BJ (cell line): ENCODE data around the gene MTURN. TPM values are rescaled to one million over a fixed set of nuclear protein-coding genes. Genes with fewer than 3 reads are reported as not detected.
"Not testable (repeated sequence)": the region's sequence is repeated elsewhere in the genome, so short reads cannot be mapped to it uniquely, and the experiment has no call there.

ENCODE experiments used
- CTCF ChIA-PET: fragments of 350-600 bp; formaldehyde crosslinking; extraction: SDS; loops from one replicate; lab custom pipeline; 2021; ENCODE audit warnings: antibody characterized with exemption, inconsistent platforms; lab: Yijun Ruan, JAX
- POLR2A ChIA-PET: fragments of 300-600 bp; sonication (Branson Sonifier 250); formaldehyde crosslinking; extraction: SDS; loops from one replicate; lab custom pipeline; 2021; ENCODE audit warnings: antibody characterized with exemption; lab: Charles Lee
- DNase-seq: peaks from one replicate; pipeline ENCODE4 v3.0.0-alpha.2; 2011; ENCODE audit warnings: low read depth
- H3K27me3 ChIP-seq: 2 replicates; pipeline ENCODE4 v1.6.0; 2011; ENCODE audit warnings: low read length; ENCODE audit not compliant: control insufficient read depth, insufficient read depth
- H3K36me3 ChIP-seq: 2 replicates; pipeline ENCODE4 v1.5.1; 2011; ENCODE audit warnings: low read length; ENCODE audit not compliant: control insufficient read depth, insufficient read depth
- H3K4me3 ChIP-seq: 2 replicates; pipeline ENCODE4 v1.5.1; 2011; ENCODE audit warnings: low read depth, mild to moderate bottlenecking, control low read depth, low read length
- CTCF ChIP-seq: IDR thresholded peaks from 2 replicates; pipeline ENCODE4 v1.5.1; 2011; ENCODE audit warnings: low read depth, mild to moderate bottlenecking, control low read depth, inconsistent platforms, low read length, moderate library complexity; ENCODE audit not compliant: insufficient read depth
- polyA plus RNA-seq: library from polyadenylated mRNA; depleted of rRNA; stranded (reverse); fragments of >200 nt; gene quantifications from 2 replicates; pipeline ENCODE4 v1.2.3, GENCODE V29; 2011

The MTURN gene
- polyA plus RNA-seq, 1 experiment = 7.0 TPM

GRCh38 chr7:30091491-30091912 is 43.3 kb upstream of the MTURN start:
- peak; percentile 73 for DNase-seq
- TF ChIP-seq CTCF = no peak
- Histone ChIP-seq H3K27me3 (no peaks in the 10 kb centered on the region), H3K36me3 (no peaks in the 10 kb centered on the region), H3K4me3 (no peak overlapping the region)
- ChIA-PET POLR2A (interaction anchor here (0.6 to 0.9 kb wide), 3 partner anchors 9 to 754 kb away, joined by 3 to 5 read pairs (median 4); no protein-coding TSS in a partner anchor), CTCF (interaction anchor here (0.7 to 2.8 kb wide), 4 partner anchors 10 to 28 kb away, joined by 3 to 7 read pairs (median 4); no protein-coding TSS in a partner anchor)

- POLR2A ChIA-PET = interaction anchor here (0.6 kb wide), 1 partner anchor 754 kb away, joined by 4 read pairs; no protein-coding TSS in a partner anchor
- CTCF ChIA-PET = interaction anchor here (0.7 to 2.8 kb wide), 3 partner anchors 18 to 29 kb away, joined by 3 to 7 read pairs (median 3); no protein-coding TSS in a partner anchor
Measured at GRCh38 chr7:30091987-30092386, 42.8 kb upstream of the MTURN start.

GRCh38 chr7:30093420-30093952 is 41.3 kb upstream of the MTURN start:
- Histone ChIP-seq H3K27me3 (no peaks in the 10 kb centered on the region), H3K4me3 (no peak overlapping the region), H3K36me3 (no peaks in the 10 kb centered on the region)
- no peak for TF ChIP-seq CTCF
- ChIA-PET CTCF (interaction anchor here (1.5 kb wide), 1 partner anchor 27 kb away, joined by 3 read pairs; no protein-coding TSS in a partner anchor), POLR2A (no interaction called here)
- DNase-seq = no peak

More at GRCh38 chr7:30091987-30092386, 42.8 kb upstream of the MTURN start:
- no peak overlapping the region for H3K4me3 ChIP-seq
- H3K27me3 ChIP-seq = no peaks in the 10 kb centered on the region
- no peak for TF ChIP-seq CTCF
- no peaks in the 10 kb centered on the region for H3K36me3 ChIP-seq
- no peak for DNase-seq

- H3K4me3 ChIP-seq, CTCF ChIA-PET, H3K27me3 ChIP-seq, H3K36me3 ChIP-seq, DNase-seq, POLR2A ChIA-PET: not testable (repeated sequence)
Measured at GRCh38 chr7:30098599-30098998, 36.2 kb upstream of the MTURN start.

GRCh38 chr7:30102281-30102680 is 32.5 kb upstream of the MTURN start:
- no peak for DNase-seq
- Histone ChIP-seq H3K36me3 (no peaks in the 10 kb centered on the region), H3K4me3 (no peak overlapping the region), H3K27me3 (no peaks in the 10 kb centered on the region)
- TF ChIP-seq CTCF = no peak
- ChIA-PET CTCF (no interaction called here), POLR2A (no interaction called here)
